B cell (primary cell): Measurements from ENCODE around the gene CAPG. TPM values are rescaled to one million over a fixed set of nuclear protein-coding genes. Genes with fewer than 3 reads are reported as not detected.

Source experiments
- ATAC-seq: fragments of 200-7000 bp; cut with Tn5 transposase; one replicate; pipeline ENCODE4 v1.10.0; 2021; ENCODE audit warnings: low read depth, mild to moderate bottlenecking, moderate number of reproducible peaks, moderate library complexity
- CTCF ChIA-PET: fragments of 350-600 bp; sonication (Branson Sonifier 250); formaldehyde crosslinking; loops from one replicate; lab custom pipeline; 2021; ENCODE audit warnings: antibody characterized with exemption, inconsistent platforms; lab: Charles Lee
- POLR2A ChIA-PET: fragments of 350-600 bp; sonication (Branson Sonifier 250); formaldehyde crosslinking; loops from one replicate; lab custom pipeline; 2021; ENCODE audit warnings: antibody characterized with exemption; lab: Charles Lee
- DNase-seq: peaks from one replicate; pipeline ENCODE4 v3.0.0; 2013
- H2AFZ ChIP-seq: 2 replicates; pipeline ENCODE4 v1.6.1; 2012; ENCODE audit warnings: mild to moderate bottlenecking, low read depth, low read length; ENCODE audit not compliant: insufficient read depth, poor library complexity, severe bottlenecking
- H3K27ac ChIP-seq, 2 donors: 1 replicate in 1 of 2; 2 replicates in 1 of 2; pipeline ENCODE4 v1.5.1; 2012 to 2013; ENCODE audit warnings: low read length in 2 of 2, mild to moderate bottlenecking in 2 of 2, moderate library complexity in 1 of 2
- H3K27me3 ChIP-seq, 4 experiments: fragments of 200-600 bp in 1 of 4; sonication (generic) in 1 of 4; replicated peaks in 1 of 4; 1 replicate in 2 of 4; 2 replicates in 2 of 4; pipeline versions ENCODE4 v1.6.1 to v1.7.0; 2013 to 2016; ENCODE audit warnings: low read length in 3 of 4, mild to moderate bottlenecking in 2 of 4, mixed read lengths in 1 of 4, moderate library complexity in 1 of 4; ENCODE audit not compliant: insufficient read depth in 4 of 4, control insufficient read depth in 3 of 4; ENCODE audit errors: control extremely low read depth in 1 of 4
- H3K36me3 ChIP-seq, 2 experiments: replicated peaks in 1 of 2; 1 replicate in 1 of 2; 2 replicates in 1 of 2; pipeline versions ENCODE4 v1.6.1 to v1.7.1; 2013; ENCODE audit warnings: low read length in 1 of 2; ENCODE audit not compliant: insufficient read depth in 2 of 2, control insufficient read depth in 1 of 2; ENCODE audit errors: control extremely low read depth in 1 of 2, extremely low read depth in 1 of 2
- H3K4me1 ChIP-seq, 2 donors: fragments of 200-600 bp in 1 of 2; sonication (generic) in 1 of 2; 1 replicate in 1 of 2; 2 replicates in 1 of 2; pipeline versions ENCODE4 v1.5.1 to v1.6.1; 2013 to 2017; ENCODE audit warnings: low read length in 2 of 2; ENCODE audit not compliant: control insufficient read depth in 2 of 2, insufficient read depth in 2 of 2
- H3K4me2 ChIP-seq: replicated peaks from 2 replicates; pipeline ENCODE3; 2012; ENCODE audit warnings: mild to moderate bottlenecking, low read depth, low read length; ENCODE audit not compliant: poor library complexity, severe bottlenecking
- H3K4me3 ChIP-seq, 5 experiments: fragments of 200-600 bp in 1 of 5; sonication (generic) in 1 of 5; 1 replicate in 3 of 5; 2 replicates in 2 of 5; pipeline versions ENCODE4 v1.5.1 to v1.7.0; 2011 to 2016; ENCODE audit warnings: low read length in 4 of 5, mild to moderate bottlenecking in 4 of 5, low read depth in 2 of 5, control low read depth in 1 of 5, moderate library complexity in 1 of 5; ENCODE audit not compliant: insufficient read depth in 1 of 5; ENCODE audit errors: control extremely low read depth in 1 of 5, extremely low read depth in 1 of 5
- H3K79me2 ChIP-seq: fragments of 200-600 bp; sonication (generic); one replicate; pipeline ENCODE4 v1.6.0; 2016; ENCODE audit warnings: low read length; ENCODE audit not compliant: control insufficient read depth, insufficient read depth
- H3K9ac ChIP-seq: fragments of 200-600 bp; sonication (generic); 2 replicates; pipeline ENCODE4 v1.6.1; 2017; ENCODE audit warnings: mild to moderate bottlenecking, low read length, moderate library complexity
- H3K9me3 ChIP-seq, 3 donors: one replicate each; pipeline versions ENCODE4 v1.6.1 to v1.7.1; 2013; ENCODE audit warnings: low read length in 2 of 3; ENCODE audit not compliant: control insufficient read depth in 2 of 3, insufficient read depth in 1 of 3; ENCODE audit errors: control extremely low read depth in 1 of 3
- H4K20me1 ChIP-seq: 2 replicates; pipeline ENCODE4 v1.6.0; 2012; ENCODE audit warnings: mild to moderate bottlenecking, low read length; ENCODE audit not compliant: insufficient read depth, control insufficient read depth, poor library complexity, severe bottlenecking
- H3K27ac Mint-ChIP-seq: one replicate; pipeline ENCODE4 v1.8.0; 2021; ENCODE audit warnings: mixed read lengths
- H3K27me3 Mint-ChIP-seq: one replicate; pipeline ENCODE4 v1.8.0; 2021; ENCODE audit warnings: mixed read lengths
- H3K4me1 Mint-ChIP-seq: one replicate; pipeline ENCODE4 v1.8.0; 2021; ENCODE audit warnings: mixed read lengths
- H3K4me3 Mint-ChIP-seq: one replicate; pipeline ENCODE4 v1.8.0; 2021; ENCODE audit warnings: mixed read lengths
- H3K9me3 Mint-ChIP-seq: one replicate; pipeline ENCODE4 v1.8.0; 2022; ENCODE audit warnings: mixed read lengths; ENCODE audit not compliant: insufficient read depth
- EZH2 ChIP-seq: IDR thresholded peaks from 2 replicates; pipeline ENCODE4 v1.6.1; 2012; ENCODE audit warnings: borderline replicate concordance, low read depth, mild to moderate bottlenecking, moderate library complexity, low read length; ENCODE audit not compliant: insufficient read depth, poor library complexity, severe bottlenecking
- WGBS: methylation state at CpG from one replicate; pipeline ENCODE4 v1.1.5; 2013; ENCODE audit warnings: missing lambda C conversion rate; ENCODE audit not compliant: insufficient coverage; 5-methylcytosine and 5-hydroxymethylcytosine counted together
- intact Hi-C: fragments of 100-400 bp; cut with micrococcal nuclease; formaldehyde crosslinking; loops from one replicate; pipeline ENCODE4 v1.10.0; 2022
- polyA plus RNA-seq: library from polyadenylated mRNA; depleted of rRNA; stranded (reverse); fragments of >200 nt; gene quantifications from 2 replicates; pipeline ENCODE4 v1.2.3, GENCODE V29; 2012
- total RNA-seq, 2 donors: library from RNA; stranded (reverse); fragments of 120-200 nt in 1 of 2; gene quantifications; 1 replicate in 1 of 2; 2 replicates in 1 of 2; pipeline versions ENCODE4 v1.2.3 to v1.2.4, GENCODE V29; 2013 to 2022
- TF ChIP-seq, protein P1 (sequence below): fragments of 200-600 bp; IDR thresholded peaks from one replicate; pipeline ENCODE4 v1.8.0; 2022; ENCODE audit warnings: antibody characterized with exemption, mild to moderate bottlenecking

Gene CAPG
- total and polyA plus RNA-seq, 2 donors (not counting 1 experiment from before 2014, with no cell fraction given), result 158 to 210 TPM

- Histone ChIP-seq H3K36me3 (no peaks in the 10 kb centered on the region), H3K27me3 (peaks cover 0 to 1% (median 0%) of the 10 kb centered on the region in 4 experiments), H2AFZ (peak overlapping the region; percentile 79), H3K79me2 (no peaks in the 10 kb centered on the region), H3K4me3 (peak overlapping the region in 4 of 5 experiments; percentile 41 to 65 (median 58)), H3K4me2 (peak overlapping the region; percentile 91), H3K27ac (peak overlapping the region; percentile 74 to 86), H3K9ac (peak overlapping the region; percentile 66), H3K4me1 (peaks cover 30 to 40% of the 10 kb centered on the region in 2 donors), H3K9me3 (peaks cover 0 to 4% (median 0%) of the 10 kb centered on the region in 3 donors), H4K20me1 (no peaks in the 10 kb centered on the region)
- POLR2A ChIA-PET, result interaction anchor here (0.6 to 3.0 kb wide), 13 partner anchors 9 to 201 kb away, joined by 3 to 39 read pairs (median 4); partner anchors contain the start of genes ELMOD3, GGCX, MAT2A and RETSAT
- DNase-seq, result peak; percentile 92
- intact Hi-C loops, result loop anchor here (1.0 kb wide), 3 partner anchors 17 to 109 kb away; no protein-coding TSS in a partner anchor
- H3K27ac Mint-ChIP-seq, result peak overlapping the region; percentile 98
- peaks cover 38% of the 10 kb centered on the region for H3K4me1 Mint-ChIP-seq
- TF ChIP-seq EZH2, result no peak
- TF ChIP-seq, protein P1, sequence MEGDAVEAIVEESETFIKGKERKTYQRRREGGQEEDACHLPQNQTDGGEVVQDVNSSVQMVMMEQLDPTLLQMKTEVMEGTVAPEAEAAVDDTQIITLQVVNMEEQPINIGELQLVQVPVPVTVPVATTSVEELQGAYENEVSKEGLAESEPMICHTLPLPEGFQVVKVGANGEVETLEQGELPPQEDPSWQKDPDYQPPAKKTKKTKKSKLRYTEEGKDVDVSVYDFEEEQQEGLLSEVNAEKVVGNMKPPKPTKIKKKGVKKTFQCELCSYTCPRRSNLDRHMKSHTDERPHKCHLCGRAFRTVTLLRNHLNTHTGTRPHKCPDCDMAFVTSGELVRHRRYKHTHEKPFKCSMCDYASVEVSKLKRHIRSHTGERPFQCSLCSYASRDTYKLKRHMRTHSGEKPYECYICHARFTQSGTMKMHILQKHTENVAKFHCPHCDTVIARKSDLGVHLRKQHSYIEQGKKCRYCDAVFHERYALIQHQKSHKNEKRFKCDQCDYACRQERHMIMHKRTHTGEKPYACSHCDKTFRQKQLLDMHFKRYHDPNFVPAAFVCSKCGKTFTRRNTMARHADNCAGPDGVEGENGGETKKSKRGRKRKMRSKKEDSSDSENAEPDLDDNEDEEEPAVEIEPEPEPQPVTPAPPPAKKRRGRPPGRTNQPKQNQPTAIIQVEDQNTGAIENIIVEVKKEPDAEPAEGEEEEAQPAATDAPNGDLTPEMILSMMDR, result no peak
- peak; percentile 87 for ATAC-seq
- no peaks in the 10 kb centered on the region for H3K27me3 Mint-ChIP-seq
- peak overlapping the region; percentile 91 for H3K4me3 Mint-ChIP-seq
- no peaks in the 10 kb centered on the region for H3K9me3 Mint-ChIP-seq
- CTCF ChIA-PET, result interaction anchor here (1.1 to 2.4 kb wide), 5 partner anchors 17 to 113 kb away, joined by 3 to 25 read pairs (median 11); partner anchors contain the start of gene MAT2A
- 2% methylated on average over 48 of the region's 64 CpGs for WGBS
Measured at GRCh38 chr2:85437488-85438200, 27.5 kb upstream of the CAPG start.
